Choroid plexus epithelial cell (primary cell): ENCODE results near the gene GMDS.

Source experiments
- DNase-seq: peaks from one replicate; pipeline ENCODE4 v3.0.0-alpha.2; 2010; ENCODE audit warnings: low read depth
- H3K4me3 ChIP-seq: 2 replicates; pipeline ENCODE4 v1.5.1; 2011; ENCODE audit warnings: low read depth, mild to moderate bottlenecking, control low read depth, low read length, moderate library complexity
- TF ChIP-seq, protein P1 (sequence below): conservative IDR thresholded peaks from 2 replicates; pipeline ENCODE4 v1.5.1; 2011; ENCODE audit warnings: low read depth, mild to moderate bottlenecking, control low read depth, inconsistent platforms, low read length, moderate library complexity

The GMDS gene

DNA sequence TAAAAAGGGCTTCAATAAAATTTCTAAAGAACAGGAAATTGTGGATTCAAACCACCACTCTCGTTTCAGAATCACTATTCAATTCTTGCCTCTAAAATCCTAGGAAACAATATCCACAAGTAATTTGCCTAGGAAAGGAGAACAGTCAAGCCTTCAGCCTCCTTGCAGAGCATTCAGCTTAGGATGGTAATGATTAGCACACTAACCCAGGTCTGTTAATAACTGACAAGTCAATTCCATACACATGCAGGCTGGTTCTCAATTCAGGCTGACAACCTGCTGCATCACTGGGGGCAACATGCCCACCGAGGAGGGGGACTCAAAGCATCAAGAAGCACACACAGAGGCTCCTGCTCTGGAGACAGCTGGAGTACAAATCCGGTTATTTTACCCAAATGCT, 57.6 kb downstream of the GMDS start:
- DNase-seq: no peak
- TF ChIP-seq, protein P1, sequence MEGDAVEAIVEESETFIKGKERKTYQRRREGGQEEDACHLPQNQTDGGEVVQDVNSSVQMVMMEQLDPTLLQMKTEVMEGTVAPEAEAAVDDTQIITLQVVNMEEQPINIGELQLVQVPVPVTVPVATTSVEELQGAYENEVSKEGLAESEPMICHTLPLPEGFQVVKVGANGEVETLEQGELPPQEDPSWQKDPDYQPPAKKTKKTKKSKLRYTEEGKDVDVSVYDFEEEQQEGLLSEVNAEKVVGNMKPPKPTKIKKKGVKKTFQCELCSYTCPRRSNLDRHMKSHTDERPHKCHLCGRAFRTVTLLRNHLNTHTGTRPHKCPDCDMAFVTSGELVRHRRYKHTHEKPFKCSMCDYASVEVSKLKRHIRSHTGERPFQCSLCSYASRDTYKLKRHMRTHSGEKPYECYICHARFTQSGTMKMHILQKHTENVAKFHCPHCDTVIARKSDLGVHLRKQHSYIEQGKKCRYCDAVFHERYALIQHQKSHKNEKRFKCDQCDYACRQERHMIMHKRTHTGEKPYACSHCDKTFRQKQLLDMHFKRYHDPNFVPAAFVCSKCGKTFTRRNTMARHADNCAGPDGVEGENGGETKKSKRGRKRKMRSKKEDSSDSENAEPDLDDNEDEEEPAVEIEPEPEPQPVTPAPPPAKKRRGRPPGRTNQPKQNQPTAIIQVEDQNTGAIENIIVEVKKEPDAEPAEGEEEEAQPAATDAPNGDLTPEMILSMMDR: no peak
- no peak overlapping the region for H3K4me3 ChIP-seq

GRCh38 chr6:2186516-2186915, 58.9 kb downstream of the GMDS start:
- no peak overlapping the region for H3K4me3 ChIP-seq
- TF ChIP-seq, protein P1: no peak
- DNase-seq: no peak

- TF ChIP-seq, protein P1: no peak
- no peak for DNase-seq
- H3K4me3 ChIP-seq: no peak overlapping the region
Measured at GRCh38 chr6:2185466-2185865, 59.9 kb downstream of the GMDS start.

DNA sequence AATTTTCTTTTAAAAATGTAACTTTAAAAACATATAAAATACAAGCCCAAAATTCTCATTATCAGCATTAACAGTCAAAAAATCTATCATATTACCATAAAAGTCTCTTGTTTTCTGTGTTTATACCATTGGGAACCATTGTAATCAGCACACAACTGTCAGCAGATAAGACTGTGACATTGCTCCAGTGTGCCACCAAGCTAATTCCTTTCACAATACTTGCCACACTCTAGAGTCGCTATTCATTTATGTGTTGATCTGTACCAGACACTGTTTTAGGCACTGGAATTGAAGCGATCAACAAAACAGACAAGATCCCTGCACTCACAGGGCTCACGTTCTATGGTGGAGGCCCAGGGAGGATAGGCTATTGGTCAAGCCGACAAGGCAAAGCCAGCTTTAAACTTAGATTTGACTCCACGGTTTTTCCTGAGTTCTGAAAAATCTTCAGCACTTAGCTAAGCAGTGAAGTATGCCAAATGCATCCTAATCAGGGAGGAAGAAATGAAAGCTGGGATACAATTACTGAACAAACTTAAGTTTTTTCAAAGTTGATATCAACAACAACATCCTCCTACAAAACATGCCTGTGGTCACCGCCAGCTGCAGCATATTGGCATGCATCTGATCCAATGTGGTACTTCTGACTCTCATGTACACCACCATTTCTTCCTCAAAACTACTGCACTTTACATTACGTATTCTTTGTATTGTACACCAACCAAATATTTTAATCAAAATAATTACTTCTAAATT, 60.5 kb downstream of the GMDS start:
- no peak overlapping the region for H3K4me3 ChIP-seq
- DNase-seq: no peak
- TF ChIP-seq, protein P1: no peak

GRCh38 chr6:2183752-2184151, 61.7 kb downstream of the GMDS start:
- no peak overlapping the region for H3K4me3 ChIP-seq
- TF ChIP-seq, protein P1: no peak
- DNase-seq: no peak

DNA sequence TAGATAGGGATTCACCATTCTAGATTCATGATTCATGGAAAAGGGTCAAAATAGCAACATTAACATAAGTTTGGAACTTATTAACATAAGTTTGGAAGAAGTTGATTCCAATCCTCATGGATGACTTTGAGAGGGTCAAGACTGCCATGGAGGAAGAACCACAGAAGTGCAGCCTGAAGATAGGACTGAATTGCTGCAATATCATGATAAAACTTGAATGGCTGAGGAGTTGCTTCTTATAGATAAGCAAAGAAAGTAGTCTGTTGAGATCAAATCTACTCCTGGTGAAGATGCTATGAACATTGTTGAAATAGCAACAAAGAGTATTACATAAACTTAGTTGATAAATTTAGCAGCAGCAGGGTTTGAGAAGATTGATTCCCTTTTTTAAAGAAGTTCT, 62.2 kb downstream of the GMDS start:
- TF ChIP-seq, protein P1: no peak
- DNase-seq: no peak
- H3K4me3 ChIP-seq: no peak overlapping the region

- TF ChIP-seq, protein P1: no peak
Measured at GRCh38 chr6:2182251-2182650, 63.2 kb downstream of the GMDS start.

More at GRCh38 chr6:2182251-2182650, 63.2 kb downstream of the GMDS start:
- DNase-seq: no peak
- no peak overlapping the region for H3K4me3 ChIP-seq
